HL-60/S4 treated with phorbol 12-myristate 13-acetate at 8.2 ng/mL for 4 days and 3 days (cell line): Measurements from ENCODE around the gene FBP2.

ENCODE experiments used
- in situ Hi-C: fragments of 300-500 bp; cut with MboI; formaldehyde crosslinking; loops from 2 replicates; pipeline ENCODE4 v1.15.0; 2022; ENCODE audit warnings: low sequenced_read_pairs

Gene FBP2

DNA sequence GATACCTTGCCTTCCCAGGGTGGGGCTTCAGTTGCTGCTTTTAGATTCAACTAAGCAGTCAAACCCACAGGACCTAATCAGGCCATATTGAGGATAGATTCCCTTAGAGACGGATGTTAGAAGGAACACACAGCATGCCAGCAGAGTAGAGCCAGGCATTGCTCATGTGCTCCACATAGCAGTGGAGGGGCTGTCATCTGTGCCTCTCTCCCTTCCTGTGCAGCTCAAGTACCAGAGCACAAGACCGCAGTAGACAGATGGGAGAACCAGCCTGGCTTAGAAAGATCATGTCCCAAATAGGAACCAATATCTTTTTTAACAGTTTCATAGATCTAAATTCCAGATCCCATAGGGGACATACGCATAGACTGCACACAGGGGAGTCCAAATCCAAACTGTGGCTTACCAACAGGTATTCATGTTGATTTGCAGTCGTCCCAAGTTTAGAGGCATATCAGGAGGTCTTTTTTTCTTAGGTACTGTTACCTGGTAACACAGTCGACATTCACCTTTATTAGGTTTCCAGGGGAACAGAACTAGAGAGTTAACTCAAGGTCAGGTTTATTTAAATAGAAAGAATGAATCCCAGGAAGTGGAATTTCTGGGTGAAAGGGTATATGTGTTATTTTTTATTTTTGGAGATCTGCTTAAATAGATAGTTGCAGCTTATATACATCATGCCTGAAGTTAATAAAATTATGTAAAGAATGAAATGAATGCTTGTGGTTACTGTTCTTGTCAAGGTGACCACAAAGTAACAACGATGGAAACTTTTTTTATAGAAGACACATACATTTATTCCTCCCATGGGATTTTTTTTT is 82.3 kb downstream of the FBP2 start:
- in situ Hi-C loops = no loop called here
